K562 (cell line): Measurements from ENCODE around the gene ATP7B. TPM values are rescaled to one million over a fixed set of nuclear protein-coding genes. Genes with fewer than 3 reads are reported as not detected.

Experiments used
- CBX5 ChIP-seq: IDR thresholded peaks from 2 replicates; pipeline ENCODE4 v1.6.1; 2014; ENCODE audit warnings: low read depth, borderline replicate concordance
- GABPB1 ChIP-seq: sonication (generic); formaldehyde crosslinking; IDR thresholded peaks from 2 replicates; pipeline ENCODE4 v1.8.0; 2022; ENCODE audit warnings: mild to moderate bottlenecking, missing genetic modification reagents
- HDAC1 ChIP-seq, 2 experiments: fragments of 450-650 bp; IDR thresholded peaks; 2 replicates each; pipeline ENCODE4 v1.6.1; 2016 to 2017; ENCODE audit warnings: inconsistent platforms in 1 of 2, mild to moderate bottlenecking in 1 of 2, moderate library complexity in 1 of 2
- HDAC8 ChIP-seq: fragments of 450-650 bp; IDR thresholded peaks from 2 replicates; pipeline ENCODE4 v1.6.1; 2016; ENCODE audit warnings: mild to moderate bottlenecking, missing genetic modification characterization, moderate library complexity, missing compliant biosample characterization
- HNRNPUL1 ChIP-seq: fragments of 200-400 bp; formaldehyde crosslinking; IDR thresholded peaks from 2 replicates; pipeline ENCODE4 v1.6.1; 2017; ENCODE audit warnings: low read length
- KLF13 ChIP-seq: fragments of 450-650 bp; IDR thresholded peaks from 2 replicates; pipeline ENCODE4 v1.6.1; 2016; ENCODE audit warnings: missing genetic modification characterization, low read depth, mild to moderate bottlenecking, missing compliant biosample characterization, moderate library complexity, borderline replicate concordance
- MBD2 ChIP-seq: sonication (generic); IDR thresholded peaks from 2 replicates; pipeline ENCODE4 v1.6.1; 2016; ENCODE audit warnings: low read depth, borderline replicate concordance
- NR3C1 ChIP-seq: sonication (generic); formaldehyde crosslinking; IDR thresholded peaks from 2 replicates; pipeline ENCODE4 v1.8.1; 2022; ENCODE audit warnings: missing genetic modification reagents
- SP1 ChIP-seq: sonication (generic); formaldehyde crosslinking; IDR thresholded peaks from 2 replicates; pipeline ENCODE4 v1.8.1; 2022; ENCODE audit warnings: mild to moderate bottlenecking, missing genetic modification reagents
- SRSF3 ChIP-seq: fragments of 200-400 bp; formaldehyde crosslinking; IDR thresholded peaks from 2 replicates; pipeline ENCODE4 v1.6.1; 2016; ENCODE audit warnings: mild to moderate bottlenecking, low read length, moderate library complexity; ENCODE audit not compliant: insufficient read depth
- TAF7 ChIP-seq: fragments of 450-650 bp; IDR thresholded peaks from 2 replicates; pipeline ENCODE4 v1.6.1; 2016; ENCODE audit warnings: missing genetic modification characterization, missing compliant biosample characterization
- TAL1 ChIP-seq: fragments of 450-650 bp; IDR thresholded peaks from 2 replicates; pipeline ENCODE4 v1.6.1; 2016; ENCODE audit warnings: mild to moderate bottlenecking
- TCF7 ChIP-seq: sonication (generic); IDR thresholded peaks from 2 replicates; pipeline ENCODE4 v1.6.1; 2016; ENCODE audit warnings: antibody characterized with exemption, borderline replicate concordance
- TSHZ1 ChIP-seq: fragments of 250-450 bp; sonication (Bioruptor Pico); IDR thresholded peaks from 2 replicates; pipeline ENCODE4 v1.4.0; 2020; ENCODE audit warnings: mild to moderate bottlenecking, moderate library complexity
- ZNF280A ChIP-seq: fragments of 450-650 bp; IDR thresholded peaks from 2 replicates; pipeline ENCODE4 v1.6.1; 2018; ENCODE audit warnings: mild to moderate bottlenecking, low read depth; ENCODE audit not compliant: partially characterized antibody
- ZNF408 ChIP-seq: fragments of 250-450 bp; sonication (Bioruptor Pico); IDR thresholded peaks from 2 replicates; pipeline ENCODE4 v1.4.0; 2020; ENCODE audit warnings: low read depth, mild to moderate bottlenecking, moderate library complexity
- ZNF717 ChIP-seq: fragments of 250-450 bp; sonication (Bioruptor Pico); IDR thresholded peaks from 2 replicates; pipeline ENCODE4 v1.5.0; 2021
- polyA plus RNA-seq, 8 experiments: library from polyadenylated mRNA; depleted of rRNA in 4 of 8; stranded (reverse) in 5 of 8; unstranded in 3 of 8; fragments of >200 nt; fragmentation: Nextera tagmentation in 2 of 8; fragmentation: Illumina TruSeq in 1 of 8; extraction: Ambion mirVana in 2 of 8; extraction: Trizol in 1 of 8; gene quantifications; 2 replicates each; pipeline versions ENCODE4 v1.2.1 to v1.2.3, GENCODE V29; 2011 to 2014; ENCODE audit warnings: inconsistent platforms in 1 of 8, missing spikeins in 1 of 8
- total RNA-seq, 7 experiments: library from RNA; depleted of rRNA in 6 of 7; stranded (reverse); fragments of >200 nt in 6 of 7; fragmentation: Illumina TruSeq in 2 of 7; extraction: Trizol in 2 of 7; gene quantifications; 2 replicates each; pipeline versions ENCODE4 v1.2.1 to v1.2.3, GENCODE V29; 2011 to 2021; ENCODE audit warnings: low replicate concordance in 1 of 7
- TF ChIP-seq, protein P1 (sequence below): IDR thresholded peaks from 2 replicates; pipeline ENCODE4 v1.6.1; 2012; ENCODE audit warnings: low read depth, low read length, improper control_type of control experiment, borderline replicate concordance
- TF ChIP-seq, protein P2 (sequence below): fragments of 450-650 bp; IDR thresholded peaks from 2 replicates; pipeline ENCODE4 v1.6.1; 2016; ENCODE audit warnings: borderline replicate concordance

The ATP7B gene
- total and polyA plus RNA-seq, 9 of the 15 experiments (the other 6 are each of a cell fraction or from before 2014, with no cell fraction given) = 1.1 to 20.4 (median 8.5) TPM

DNA sequence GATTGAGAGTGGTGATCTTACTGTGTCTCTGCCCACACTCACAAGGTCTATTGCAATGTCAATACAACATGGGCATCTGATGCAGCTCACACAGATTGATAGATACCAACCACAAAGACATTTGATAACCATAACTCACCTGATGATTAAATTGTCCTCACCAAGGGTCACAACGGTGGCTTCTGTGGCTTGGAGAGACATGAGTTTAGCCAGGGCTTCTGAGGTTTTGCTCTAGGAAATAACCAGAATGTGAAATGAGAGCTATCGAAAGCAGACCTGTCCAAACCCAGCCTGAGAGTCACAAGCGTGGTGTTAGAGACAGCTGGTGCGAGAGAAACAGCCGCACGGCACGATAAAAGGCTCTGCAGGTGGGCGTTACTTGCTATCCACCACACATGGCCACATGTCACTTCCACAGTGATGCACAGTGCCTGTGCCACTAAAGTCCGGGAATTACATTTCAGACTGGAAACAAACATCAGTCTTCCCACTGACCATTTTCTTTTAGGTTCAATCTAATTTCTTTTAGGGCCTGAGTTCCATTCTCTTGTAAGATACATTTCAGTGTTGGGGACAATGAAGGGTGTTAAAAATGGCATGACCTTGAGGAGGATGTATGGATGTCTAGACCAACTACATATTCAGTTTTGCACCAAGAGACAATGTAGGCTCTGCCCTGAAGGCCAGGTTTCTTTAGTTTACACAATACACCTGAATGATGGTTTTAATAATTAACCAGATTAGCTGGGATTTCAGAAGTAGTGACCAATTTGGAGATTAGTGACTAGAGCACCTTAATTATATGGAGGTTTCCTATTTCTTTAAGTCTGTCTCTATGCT, 53.7 kb downstream of the ATP7B start (continued):
- TF ChIP-seq GABPB1 (no peak), SP1 (CRISPR knock-in tag) (no peak), KLF13 (tag) (peak; percentile 36; the same call in 1 of the 2 replicates), ZNF280A (no peak), MBD2 (no peak), ZNF717 (CRISPR knock-in tag) (no peak), HDAC1 (IDR thresholded peaks at IDR 0.05) (0 out of 4 replicates have a peak, but pooled peaks of 1 of the 2 experiments have one; percentile 25), HDAC8 (tag) (no peak), CBX5 (no peak), TAL1 (peak; percentile 40; the same call in 1 of the 2 replicates), TCF7 (no peak), NR3C1 (CRISPR knock-in tag) (no peak), TAF7 (tag) (no peak), TSHZ1 (CRISPR knock-in tag) (no peak), ZNF408 (CRISPR knock-in tag) (no peak), SRSF3 (no peak), HNRNPUL1 (no peak)
- TF ChIP-seq, protein P1, sequence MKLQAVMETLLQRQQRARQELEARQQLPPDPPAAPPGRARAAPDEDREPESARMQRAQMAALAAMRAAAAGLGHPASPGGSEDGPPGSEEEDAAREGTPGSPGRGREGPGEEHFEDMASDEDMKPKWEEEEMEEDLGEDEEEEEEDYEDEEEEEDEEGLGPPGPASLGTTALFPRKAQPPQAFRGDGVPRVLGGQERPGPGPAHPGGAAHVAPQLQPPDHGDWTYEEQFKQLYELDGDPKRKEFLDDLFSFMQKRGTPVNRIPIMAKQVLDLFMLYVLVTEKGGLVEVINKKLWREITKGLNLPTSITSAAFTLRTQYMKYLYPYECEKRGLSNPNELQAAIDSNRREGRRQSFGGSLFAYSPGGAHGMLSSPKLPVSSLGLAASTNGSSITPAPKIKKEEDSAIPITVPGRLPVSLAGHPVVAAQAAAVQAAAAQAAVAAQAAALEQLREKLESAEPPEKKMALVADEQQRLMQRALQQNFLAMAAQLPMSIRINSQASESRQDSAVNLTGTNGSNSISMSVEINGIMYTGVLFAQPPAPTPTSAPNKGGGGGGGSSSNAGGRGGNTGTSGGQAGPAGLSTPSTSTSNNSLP = no peak
- TF ChIP-seq, protein P2, sequence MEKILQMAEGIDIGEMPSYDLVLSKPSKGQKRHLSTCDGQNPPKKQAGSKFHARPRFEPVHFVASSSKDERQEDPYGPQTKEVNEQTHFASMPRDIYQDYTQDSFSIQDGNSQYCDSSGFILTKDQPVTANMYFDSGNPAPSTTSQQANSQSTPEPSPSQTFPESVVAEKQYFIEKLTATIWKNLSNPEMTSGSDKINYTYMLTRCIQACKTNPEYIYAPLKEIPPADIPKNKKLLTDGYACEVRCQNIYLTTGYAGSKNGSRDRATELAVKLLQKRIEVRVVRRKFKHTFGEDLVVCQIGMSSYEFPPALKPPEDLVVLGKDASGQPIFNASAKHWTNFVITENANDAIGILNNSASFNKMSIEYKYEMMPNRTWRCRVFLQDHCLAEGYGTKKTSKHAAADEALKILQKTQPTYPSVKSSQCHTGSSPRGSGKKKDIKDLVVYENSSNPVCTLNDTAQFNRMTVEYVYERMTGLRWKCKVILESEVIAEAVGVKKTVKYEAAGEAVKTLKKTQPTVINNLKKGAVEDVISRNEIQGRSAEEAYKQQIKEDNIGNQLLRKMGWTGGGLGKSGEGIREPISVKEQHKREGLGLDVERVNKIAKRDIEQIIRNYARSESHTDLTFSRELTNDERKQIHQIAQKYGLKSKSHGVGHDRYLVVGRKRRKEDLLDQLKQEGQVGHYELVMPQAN = peak; percentile 43; the same call in 1 of the 2 replicates
